NCI-H1105 treated with DMSO at 0.1 percent for 48 hours (cell line): ENCODE results near the gene MAP4K3.
"Not testable (repeated sequence)": the region's sequence is repeated elsewhere in the genome, so short reads cannot be mapped to it uniquely, and the experiment has no call there.

ENCODE experiments used
- DNase-seq: peaks from one replicate; lab custom pipeline; 2025; lab: John Stamatoyannopoulos, UW

MAP4K3 gene

DNA sequence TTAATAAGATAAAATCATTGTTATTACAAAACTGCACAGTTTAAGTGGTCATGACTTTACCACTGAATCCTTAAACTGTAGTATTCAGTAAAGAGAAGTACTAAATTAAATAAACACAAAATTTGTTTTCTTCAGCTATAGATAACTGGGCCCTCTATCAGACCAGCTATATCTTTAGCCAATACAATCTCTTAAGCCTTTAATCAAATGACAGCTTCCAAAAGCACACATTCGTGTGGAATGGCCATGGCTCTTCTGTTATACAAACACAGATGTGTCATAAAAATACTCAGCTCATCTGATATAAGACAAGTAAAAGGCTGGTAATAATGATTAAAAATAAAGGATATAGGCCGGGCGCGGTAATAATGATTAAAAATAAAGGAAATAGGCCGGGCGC, 135.7 kb downstream of the MAP4K3 start:
- no peak for DNase-seq

- DNase-seq: no peak
Measured at GRCh38 chr2:39300044-39300978, 136.8 kb downstream of the MAP4K3 start.

DNA sequence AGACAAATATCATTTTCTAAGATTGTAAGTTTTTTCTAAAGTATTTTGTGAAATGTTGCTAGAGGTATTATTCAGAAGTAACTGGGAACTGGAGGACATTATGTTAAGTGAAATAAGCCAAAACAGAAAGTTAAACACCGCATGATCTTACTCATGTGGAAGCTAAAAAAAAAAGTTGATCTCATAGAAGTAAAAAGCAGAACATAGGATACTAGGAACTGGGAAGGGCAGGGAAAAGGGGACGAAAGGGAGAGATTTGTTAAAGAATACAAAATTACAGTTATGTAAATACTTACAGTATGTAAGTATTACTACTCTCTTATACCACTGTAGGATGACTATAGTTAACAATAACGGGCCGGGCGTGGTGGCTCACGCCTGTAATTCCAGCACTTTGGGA, 146.7 kb downstream of the MAP4K3 start:
- no peak for DNase-seq

GRCh38 chr2:39289609-39290008, 147.5 kb downstream of the MAP4K3 start:
- DNase-seq: no peak

DNA sequence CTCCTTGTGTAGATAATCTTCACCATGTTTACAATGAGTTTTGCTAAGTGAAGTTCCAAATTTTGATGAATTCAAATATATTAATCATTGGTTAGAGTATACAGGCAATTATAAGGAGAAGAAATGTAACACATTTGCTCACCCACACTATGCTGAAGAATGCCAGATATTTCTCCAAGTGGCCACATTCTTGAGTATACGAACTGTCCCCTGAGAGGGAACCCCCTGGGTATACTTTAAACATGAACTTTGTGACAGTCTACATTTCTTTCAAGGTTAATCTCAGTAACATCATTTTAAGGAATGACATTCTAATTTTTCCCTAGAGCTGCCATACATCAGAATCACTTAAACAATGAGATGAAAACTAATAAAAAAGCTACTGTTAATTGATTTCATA, 153.5 kb downstream of the MAP4K3 start:
- no peak for DNase-seq

GRCh38 chr2:39281391-39281790, 155.7 kb downstream of the MAP4K3 start:
- no peak for DNase-seq

DNA sequence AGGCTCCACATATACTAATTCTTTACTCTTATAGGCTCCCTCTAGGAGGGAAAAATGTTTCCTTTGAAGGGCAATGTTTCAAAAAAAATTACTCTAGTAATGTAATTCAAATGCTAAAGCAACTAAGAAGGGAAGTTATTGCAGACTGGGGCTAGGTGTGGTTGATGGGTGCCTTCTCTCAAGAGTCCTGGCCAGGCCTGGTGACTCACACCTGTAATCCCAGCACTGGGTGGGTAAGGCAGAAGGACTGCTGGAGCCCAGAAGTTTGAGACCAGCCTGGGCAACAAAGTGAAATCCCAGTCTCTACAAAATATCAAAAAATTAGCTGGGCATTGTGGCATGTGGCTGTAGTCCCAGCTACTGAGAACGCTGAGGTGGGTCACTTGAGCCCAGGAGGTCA, 162.1 kb downstream of the MAP4K3 start:
- DNase-seq: no peak

DNA sequence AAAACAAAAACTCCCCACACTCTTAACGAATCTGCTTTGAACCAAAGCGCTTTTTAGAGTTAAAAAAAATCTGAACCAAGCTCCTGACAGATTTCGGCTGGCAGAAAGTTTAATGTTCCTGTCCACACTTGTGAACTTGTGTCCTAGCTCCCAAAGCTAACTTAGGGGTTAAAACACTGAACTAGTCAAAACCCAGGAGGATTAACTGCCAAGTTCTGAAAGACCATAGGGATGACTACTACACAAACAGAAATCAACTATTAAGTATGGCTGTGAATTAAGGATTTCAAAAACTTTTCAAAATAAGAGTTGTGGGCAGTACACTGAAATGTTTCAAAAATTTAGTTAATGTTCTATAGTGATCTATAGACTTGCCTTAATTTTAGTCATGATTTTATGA, 167.1 kb downstream of the MAP4K3 start:
- DNase-seq: no peak

- no peak for DNase-seq
Measured at GRCh38 chr2:39266916-39267434, 170.1 kb downstream of the MAP4K3 start.

GRCh38 chr2:39266139-39266805, 170.8 kb downstream of the MAP4K3 start:
- no peak for DNase-seq

DNA sequence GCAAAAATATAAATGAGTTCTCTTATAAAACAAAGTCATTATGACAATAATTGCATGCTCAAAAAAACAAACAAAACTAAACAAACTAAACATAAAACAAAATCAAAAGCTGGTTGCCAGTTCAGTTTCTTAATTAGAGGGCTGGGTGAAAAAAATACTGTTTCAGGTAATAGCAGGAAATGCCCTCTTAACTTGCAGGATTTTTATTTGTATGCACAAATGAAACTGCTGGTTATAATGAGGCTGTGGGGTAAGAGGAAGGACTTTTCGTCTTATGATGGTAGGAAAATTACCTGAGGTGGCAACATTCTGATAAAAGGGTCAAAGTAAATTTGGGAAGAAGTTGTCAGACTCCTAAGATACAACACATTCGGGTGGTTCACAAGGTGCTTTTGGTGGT, 171.8 kb downstream of the MAP4K3 start:
- DNase-seq: peak; percentile 92

- DNase-seq: no peak
Measured at GRCh38 chr2:39264733-39265132, 172.4 kb downstream of the MAP4K3 start.

DNA sequence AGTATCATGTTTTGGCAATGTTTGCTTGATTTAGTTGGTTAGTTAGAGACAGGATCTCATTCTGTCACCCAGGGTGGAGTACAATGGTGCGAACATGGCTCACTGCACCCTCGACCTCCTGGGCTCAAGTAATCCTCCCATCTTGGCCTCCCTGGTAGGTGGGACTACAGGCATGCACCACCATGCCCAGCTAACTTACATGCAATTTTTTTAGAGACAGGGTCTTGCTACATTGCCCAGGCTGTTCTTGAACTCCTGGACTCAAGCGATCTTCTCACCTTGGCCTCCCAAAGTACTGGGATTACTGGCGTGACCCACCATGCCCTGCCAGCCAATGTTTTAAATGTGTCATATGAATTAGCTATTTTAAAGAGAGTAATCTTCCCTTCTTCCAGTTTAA, 177.0 kb downstream of the MAP4K3 start:
- DNase-seq: no peak

GRCh38 chr2:39256040-39256439, 181.0 kb downstream of the MAP4K3 start:
- DNase-seq: no peak

DNA sequence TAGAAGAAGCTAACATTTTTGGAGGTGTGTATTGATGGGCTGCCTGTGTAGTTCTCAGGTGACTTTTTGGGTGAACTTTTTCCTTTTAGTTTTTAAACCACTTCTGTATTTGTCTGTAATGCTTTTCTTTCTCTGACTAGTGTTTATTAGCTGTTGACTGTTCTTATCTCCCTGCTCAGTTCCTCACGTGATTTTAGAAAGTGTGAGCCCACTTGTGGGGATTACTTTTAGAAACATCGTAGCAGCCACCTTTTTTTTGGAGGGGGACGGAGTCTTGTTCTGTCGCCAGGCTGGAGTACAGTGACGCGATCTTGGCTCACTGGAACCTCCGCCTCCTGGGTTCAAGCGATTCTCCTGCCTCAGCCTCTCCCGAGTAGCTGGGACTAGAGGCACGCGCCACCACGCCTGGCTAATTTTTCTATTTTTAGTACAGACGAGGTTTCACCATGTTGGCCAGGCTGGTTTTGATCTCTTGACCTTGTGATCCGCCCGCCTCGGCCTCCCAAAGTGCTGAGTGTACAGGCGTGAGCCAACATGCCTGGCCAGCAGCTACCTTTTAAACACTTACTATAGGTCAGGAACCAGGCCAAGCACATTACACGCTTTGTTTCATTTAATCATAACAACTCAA, 184.1 kb downstream of the MAP4K3 start:
- no peak for DNase-seq

DNA sequence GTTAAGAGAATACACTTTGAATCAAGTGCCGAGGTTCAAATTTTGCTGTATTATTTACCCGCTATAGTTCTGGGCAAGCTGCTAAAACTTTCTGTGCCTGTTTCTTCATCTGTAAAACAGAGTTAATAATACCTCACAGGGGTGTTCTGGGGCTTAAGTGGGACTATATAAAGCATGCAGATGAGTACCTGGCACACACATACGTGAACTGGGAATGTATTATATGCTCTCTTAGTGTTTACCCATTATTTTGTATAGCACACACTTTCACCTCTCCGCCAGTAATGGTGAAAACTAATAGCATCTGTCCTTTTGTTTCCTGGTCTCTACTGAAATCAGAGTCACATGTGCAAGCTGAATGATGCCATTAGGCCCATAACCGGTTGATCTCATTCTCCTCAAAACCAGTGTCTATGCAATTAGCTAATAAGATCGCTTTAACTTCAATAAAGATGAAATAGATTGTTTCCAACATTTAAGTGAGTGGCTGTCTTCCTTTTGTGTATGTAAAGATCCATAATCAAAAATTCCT, 189.5 kb downstream of the MAP4K3 start:
- peak; percentile 87 for DNase-seq

DNA sequence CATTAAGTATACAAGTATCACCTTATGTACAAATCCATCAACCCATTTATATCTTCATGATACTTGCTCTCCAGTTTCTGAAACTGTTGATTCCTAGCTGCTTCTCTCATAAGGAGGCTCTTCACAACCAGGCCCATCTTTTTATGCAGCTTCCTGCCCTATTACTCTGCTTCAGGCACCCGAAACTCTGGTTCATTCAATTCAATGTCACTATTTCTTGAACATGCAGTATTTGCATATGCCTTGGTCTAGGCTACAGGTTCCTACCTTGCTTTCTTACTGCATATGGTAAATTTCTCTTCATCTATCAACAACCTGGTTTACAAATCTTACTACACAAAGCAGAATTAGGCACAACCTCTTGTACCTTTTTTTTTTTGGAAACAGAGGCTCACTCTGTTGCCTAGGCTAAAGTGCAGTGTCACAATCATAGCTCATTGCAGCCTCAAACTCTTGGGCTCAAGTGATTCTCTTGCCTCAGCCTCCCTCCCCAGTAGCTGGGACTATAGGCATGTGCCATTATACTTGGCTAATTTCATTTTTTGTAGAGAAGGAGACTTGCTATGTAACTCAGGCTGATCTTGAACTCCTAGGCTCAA, 190.6 kb downstream of the MAP4K3 start:
- no peak for DNase-seq

GRCh38 chr2:39244963-39245625, 192.0 kb downstream of the MAP4K3 start:
- not testable (repeated sequence) for DNase-seq

GRCh38 chr2:39244241-39244862, 192.7 kb downstream of the MAP4K3 start:
- not testable (repeated sequence) for DNase-seq

DNA sequence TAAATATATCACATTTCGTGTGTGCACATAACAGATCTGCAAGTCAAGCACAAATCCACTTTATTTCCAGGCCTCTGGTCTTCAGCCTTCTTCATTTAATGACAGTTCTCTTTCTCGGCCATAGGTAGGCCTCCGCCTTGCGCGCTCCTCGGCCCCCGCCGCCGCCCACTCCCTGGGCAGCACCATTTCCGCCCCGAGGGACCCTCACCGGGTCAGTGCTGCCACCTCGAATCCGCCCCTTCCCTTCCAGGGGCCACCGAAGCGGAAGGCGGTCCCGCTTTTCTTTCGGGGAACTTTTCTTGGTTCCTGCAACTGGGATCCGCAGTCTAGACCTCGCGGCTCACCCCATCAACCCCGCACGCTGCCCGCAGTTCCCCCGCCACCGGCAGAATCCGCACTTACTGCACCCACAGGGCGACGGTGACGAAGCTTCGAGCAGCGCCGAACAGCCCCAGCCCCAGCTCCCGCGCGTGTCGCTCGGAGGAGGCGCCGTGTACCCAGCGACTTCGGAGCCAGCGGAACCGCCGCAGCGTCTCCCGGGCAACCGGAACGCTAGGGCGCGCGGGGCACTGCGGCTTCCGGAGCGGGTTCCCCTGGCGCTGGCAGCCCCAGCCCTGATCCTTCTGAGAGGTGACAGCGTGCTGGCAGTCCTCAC, 193.5 kb downstream of the MAP4K3 start, which contains the start of gene CDKL4:
TSS of gene CDKL4 (minus strand) at position 502 of the 655 bp plus-strand sequence.
- DNase-seq: peak; percentile 44
